NT2/D1 (cell line): ENCODE measurements around the gene RIMBP2.

Experiments
- SUZ12 ChIP-seq: IDR thresholded peaks from 2 replicates; pipeline ENCODE4 v1.6.1; 2011; ENCODE audit not compliant: insufficient read length, insufficient read depth; ENCODE audit errors: extremely low read depth
- YY1 ChIP-seq: IDR thresholded peaks from 2 replicates; pipeline ENCODE4 v1.6.1; 2011; ENCODE audit not compliant: insufficient read length, insufficient read depth
- ZNF274 ChIP-seq: IDR thresholded peaks from 2 replicates; pipeline ENCODE4 v1.6.1; 2011; ENCODE audit warnings: mild to moderate bottlenecking, low read depth, low read length

GRCh38 chr12:130595566-130595965 lies 120.5 kb downstream of the RIMBP2 start:
- TF ChIP-seq ZNF274 = no peak
- no peak for TF ChIP-seq SUZ12
- TF ChIP-seq YY1 = no peak
